ENCODE results near the gene KLRC2. TPM values are rescaled to one million over a fixed set of nuclear protein-coding genes. Genes with fewer than 3 reads are reported as not detected.

The KLRC2 gene
- polyA plus RNA-seq, 1 donor (not counting 4 experiments of a cell fraction or from before 2014, with no cell fraction given): not detected

GRCh38 chr12:10381928-10382628, 53.7 kb downstream of the KLRC2 start:
- H2AFZ ChIP-seq (ENCODE audit: control insufficient read depth, low read length): no peak overlapping the region
- TF ChIP-seq, protein P1, sequence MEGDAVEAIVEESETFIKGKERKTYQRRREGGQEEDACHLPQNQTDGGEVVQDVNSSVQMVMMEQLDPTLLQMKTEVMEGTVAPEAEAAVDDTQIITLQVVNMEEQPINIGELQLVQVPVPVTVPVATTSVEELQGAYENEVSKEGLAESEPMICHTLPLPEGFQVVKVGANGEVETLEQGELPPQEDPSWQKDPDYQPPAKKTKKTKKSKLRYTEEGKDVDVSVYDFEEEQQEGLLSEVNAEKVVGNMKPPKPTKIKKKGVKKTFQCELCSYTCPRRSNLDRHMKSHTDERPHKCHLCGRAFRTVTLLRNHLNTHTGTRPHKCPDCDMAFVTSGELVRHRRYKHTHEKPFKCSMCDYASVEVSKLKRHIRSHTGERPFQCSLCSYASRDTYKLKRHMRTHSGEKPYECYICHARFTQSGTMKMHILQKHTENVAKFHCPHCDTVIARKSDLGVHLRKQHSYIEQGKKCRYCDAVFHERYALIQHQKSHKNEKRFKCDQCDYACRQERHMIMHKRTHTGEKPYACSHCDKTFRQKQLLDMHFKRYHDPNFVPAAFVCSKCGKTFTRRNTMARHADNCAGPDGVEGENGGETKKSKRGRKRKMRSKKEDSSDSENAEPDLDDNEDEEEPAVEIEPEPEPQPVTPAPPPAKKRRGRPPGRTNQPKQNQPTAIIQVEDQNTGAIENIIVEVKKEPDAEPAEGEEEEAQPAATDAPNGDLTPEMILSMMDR (optimal IDR thresholded peaks at IDR 0.05 in 1 of 3, IDR thresholded peaks at IDR 0.05 in 1 of 3, conservative IDR thresholded peaks at IDR 0.05 in 1 of 3; ENCODE audit: extremely low read depth in 1 of 3, insufficient read depth in 2 of 3, low read length in 3 of 3): no peak
- no peak for TF ChIP-seq EZH2 (IDR thresholded peaks at IDR 0.05; ENCODE audit: low read length)
- no peak overlapping the region for H3K27ac ChIP-seq (ENCODE audit: control insufficient read depth, insufficient read depth, low read length)
- DNase-seq (ENCODE audit: low read depth, low spot score) (no peak), FAIRE-seq (no peak)
- peaks cover 2% of the 10 kb centered on the region for H3K4me1 ChIP-seq (ENCODE audit: control insufficient read depth, extremely low read depth, insufficient read depth, low read length)
- H3K9ac ChIP-seq (ENCODE audit: control insufficient read depth, extremely low read depth, insufficient read depth, low read length): no peak overlapping the region
- no peaks in the 10 kb centered on the region for H4K20me1 ChIP-seq (ENCODE audit: control insufficient read depth, extremely low read depth, insufficient read depth, low read length)
- H3K9me3 ChIP-seq (ENCODE audit: control insufficient read depth, low read depth, low read length): no peaks in the 10 kb centered on the region
- H3K9me1 ChIP-seq (ENCODE audit: control insufficient read depth, extremely low read depth, insufficient read depth, low read length): no peaks in the 10 kb centered on the region
- H3K4me2 ChIP-seq (ENCODE audit: control insufficient read depth, extremely low read depth, insufficient read depth, low read depth, low read length): no peak overlapping the region
- dilution Hi-C loops (cut with MboI; ENCODE audit: extremely low pct_ligation_motif_present, low sequenced_read_pairs): no loop called here
- H3K27me3 ChIP-seq (ENCODE audit: control insufficient read depth, extremely low read depth, insufficient read depth, low read length): no peaks in the 10 kb centered on the region
- H3K4me3 ChIP-seq (ENCODE audit: control insufficient read depth in 2 of 3, extremely low read depth in 1 of 3, insufficient read depth in 2 of 3, low read depth in 1 of 3, low read length in 3 of 3): no peak overlapping the region
- H3K79me2 ChIP-seq (ENCODE audit: control insufficient read depth, insufficient read depth, low read length): no peaks in the 10 kb centered on the region
- peaks cover 4% of the 10 kb centered on the region in 2 experiments for H3K36me3 ChIP-seq (ENCODE audit: control insufficient read depth in 2 of 2, extremely low read depth in 1 of 2, insufficient read depth in 2 of 2, low read length in 2 of 2)

Other genes with a start within 250 kb of the KLRC2 start
- gene GABARAPL1, start 223.1 kb downstream of the KLRC2 start, polyA plus RNA-seq: 15.6 to 27.2 TPM (median 24.3 TPM) in 3 replicates
- under 0.01 TPM in 2 of 3 replicates, not detected in the other for gene KLRD1, start 128.1 kb downstream of the KLRC2 start, polyA plus RNA-seq
- gene KLRK1, start 46.0 kb downstream of the KLRC2 start, polyA plus RNA-seq: not detected in 3 replicates
- gene KLRC4, start 26.3 kb downstream of the KLRC2 start, polyA plus RNA-seq: not detected in 3 replicates
- not detected in 3 replicates for gene KLRC3, start 15.4 kb downstream of the KLRC2 start, polyA plus RNA-seq
- gene KLRC1, start 17.4 kb upstream of the KLRC2 start, polyA plus RNA-seq: 0.07 TPM in 1 of 3 replicates, not detected in the others
- gene EIF2S3B, start 69.9 kb upstream of the KLRC2 start, polyA plus RNA-seq: 0.42 to 0.66 TPM (median 0.52 TPM) in 3 replicates
- gene MAGOHB, start 177.6 kb upstream of the KLRC2 start, polyA plus RNA-seq: 13.3 to 34.2 TPM (median 23.1 TPM) in 3 replicates
- 2.0 to 2.8 TPM (median 2.3 TPM) in 3 replicates for gene STYK1, start 238.0 kb upstream of the KLRC2 start, polyA plus RNA-seq

Data from keratinocyte (primary cell).